H1 (cell line): ENCODE data around the gene STAMBP. TPM values are rescaled to one million over a fixed set of nuclear protein-coding genes. Genes with fewer than 3 reads are reported as not detected.

ENCODE experiments used
- CTCF ChIA-PET: fragments of 300-600 bp; sonication (Branson Sonifier 250); formaldehyde crosslinking; loops from one replicate; lab custom pipeline; 2021; ENCODE audit not compliant: partially characterized antibody; lab: Charles Lee
- POLR2A ChIA-PET: fragments of 300-600 bp; sonication (Branson Sonifier 250); formaldehyde crosslinking; loops from one replicate; lab custom pipeline; 2021; ENCODE audit warnings: inconsistent platforms; ENCODE audit not compliant: partially characterized antibody; lab: Charles Lee
- DNase-seq, 2 experiments: peaks; one replicate each; pipeline versions ENCODE4 v3.0.0 to v3.0.0-alpha.2; 2010 to 2022; ENCODE audit warnings: low spot score in 2 of 2, low read depth in 1 of 2, mixed read lengths in 1 of 2
- FAIRE-seq: peaks from 2 replicates; lab custom pipeline; 2011; peaks lifted over from hg19 to GRCh38; lab: Jason Lieb, UNC
- H2AFZ ChIP-seq: 2 replicates; pipeline ENCODE4 v1.8.1; 2012; ENCODE audit warnings: low read length, inconsistent platforms
- H2AK5ac ChIP-seq: 2 replicates; pipeline ENCODE4 v1.6.1; 2013; ENCODE audit warnings: low read depth, low read length
- H2BK120ac ChIP-seq: replicated peaks from 2 replicates; pipeline ENCODE3; 2013; ENCODE audit warnings: low read depth, low read length, inconsistent platforms
- H2BK12ac ChIP-seq: 2 replicates; pipeline ENCODE4 v1.6.1; 2013; ENCODE audit warnings: low read depth, low read length
- H2BK15ac ChIP-seq: 2 replicates; pipeline ENCODE4 v1.6.1; 2013; ENCODE audit warnings: low read length
- H2BK20ac ChIP-seq: 2 replicates; pipeline ENCODE4 v1.6.1; 2013; ENCODE audit warnings: low read length
- H2BK5ac ChIP-seq: 2 replicates; pipeline ENCODE4 v1.6.1; 2013; ENCODE audit warnings: low read depth, low read length
- H3K14ac ChIP-seq: 2 replicates; pipeline ENCODE4 v1.6.1; 2013; ENCODE audit warnings: inconsistent platforms; ENCODE audit not compliant: insufficient read length
- H3K18ac ChIP-seq: 2 replicates; pipeline ENCODE4 v1.6.1; 2013; ENCODE audit warnings: low read length; ENCODE audit errors: extremely low read depth
- H3K23ac ChIP-seq: 2 replicates; pipeline ENCODE4 v1.6.1; 2013; ENCODE audit warnings: inconsistent platforms; ENCODE audit not compliant: insufficient read length
- H3K23me2 ChIP-seq: 2 replicates; pipeline ENCODE4 v1.6.1; 2013; ENCODE audit warnings: low read depth, low read length
- H3K27ac ChIP-seq: 2 replicates; pipeline ENCODE4 v1.6.1; 2011; ENCODE audit warnings: low read depth, low read length, inconsistent platforms
- H3K27me3 ChIP-seq, 4 experiments: replicated peaks in 1 of 4; 1 replicate in 1 of 4; 2 replicates in 3 of 4; pipeline versions ENCODE4 v1.6.1 to v1.8.1; 2011 to 2013; ENCODE audit warnings: low read length in 3 of 4, mild to moderate bottlenecking in 3 of 4, inconsistent platforms in 2 of 4, mixed read lengths in 2 of 4, moderate library complexity in 1 of 4; ENCODE audit not compliant: control insufficient read depth in 3 of 4, insufficient read depth in 3 of 4; ENCODE audit errors: extremely low read depth in 1 of 4
- H3K36me3 ChIP-seq, 4 experiments: 2 replicates each; pipeline versions ENCODE4 v1.6.1 to v1.8.1; 2011 to 2013; ENCODE audit warnings: mild to moderate bottlenecking in 4 of 4, low read length in 3 of 4, moderate library complexity in 2 of 4, control low read depth in 1 of 4, inconsistent platforms in 1 of 4; ENCODE audit not compliant: insufficient read depth in 4 of 4, control insufficient read depth in 2 of 4
- H3K4ac ChIP-seq: replicated peaks from 2 replicates; pipeline ENCODE3; 2013; ENCODE audit warnings: low read length, low read depth, mixed read lengths, inconsistent platforms; ENCODE audit not compliant: insufficient read length
- H3K4me1 ChIP-seq, 4 experiments: replicated peaks in 1 of 4; 1 replicate in 1 of 4; 2 replicates in 3 of 4; pipeline versions ENCODE4 v1.6.1 to v1.8.1; 2011 to 2013; ENCODE audit warnings: low read length in 3 of 4, inconsistent platforms in 2 of 4, mixed read lengths in 1 of 4; ENCODE audit not compliant: insufficient read depth in 4 of 4, control insufficient read depth in 3 of 4
- H3K4me2 ChIP-seq, 2 experiments: 2 replicates each; pipeline versions ENCODE4 v1.6.1 to v1.8.1; 2011 to 2013; ENCODE audit warnings: low read depth in 2 of 2, low read length in 2 of 2, control low read depth in 1 of 2, inconsistent platforms in 1 of 2, mild to moderate bottlenecking in 1 of 2; ENCODE audit not compliant: insufficient read depth in 1 of 2
- H3K4me3 ChIP-seq, 4 experiments: fragments of 200-600, 300-600 bp in 1 of 4; sonication (generic), shearing (Covaris generic), sonication (Bioruptor Twin) in 1 of 4; 2 replicates each; pipeline versions ENCODE4 v1.5.1 to v1.8.1; 2011 to 2016; ENCODE audit warnings: low read length in 4 of 4, low read depth in 3 of 4, control low read depth in 2 of 4, inconsistent platforms in 2 of 4, mild to moderate bottlenecking in 2 of 4, mixed read lengths in 1 of 4, moderate library complexity in 1 of 4; ENCODE audit not compliant: insufficient read depth in 2 of 4; ENCODE audit errors: extremely low read depth in 1 of 4
- H3K56ac ChIP-seq: replicated peaks from 2 replicates; pipeline ENCODE3; 2013; ENCODE audit warnings: low read depth, mild to moderate bottlenecking, mixed read lengths, low read length, inconsistent platforms; ENCODE audit not compliant: insufficient read length
- H3K79me1 ChIP-seq: 2 replicates; pipeline ENCODE4 v1.6.1; 2013; ENCODE audit warnings: low read depth, low read length, control low read depth
- H3K79me2 ChIP-seq, 2 experiments: 2 replicates each; pipeline versions ENCODE4 v1.6.1 to v1.8.1; 2012 to 2013; ENCODE audit warnings: low read length in 2 of 2, mild to moderate bottlenecking in 2 of 2, inconsistent platforms in 1 of 2; ENCODE audit not compliant: insufficient read depth in 2 of 2, control insufficient read depth in 1 of 2
- H3K9ac ChIP-seq, 4 experiments: replicated peaks in 1 of 4; 1 replicate in 1 of 4; 2 replicates in 3 of 4; pipeline versions ENCODE4 v1.6.1 to v1.8.1; 2011 to 2013; ENCODE audit warnings: low read depth in 3 of 4, low read length in 3 of 4, control low read depth in 2 of 4, mild to moderate bottlenecking in 2 of 4, moderate library complexity in 2 of 4, inconsistent platforms in 1 of 4; ENCODE audit errors: extremely low read depth in 1 of 4
- H3K9me3 ChIP-seq, 2 experiments: 2 replicates each; pipeline versions ENCODE4 v1.6.1 to v1.8.1; 2012 to 2013; ENCODE audit warnings: mild to moderate bottlenecking in 2 of 2, moderate library complexity in 2 of 2, control low read depth in 1 of 2, inconsistent platforms in 1 of 2, low read depth in 1 of 2, low read length in 1 of 2, mixed read lengths in 1 of 2; ENCODE audit not compliant: insufficient read depth in 2 of 2
- H4K20me1 ChIP-seq, 2 experiments: replicated peaks in 1 of 2; 2 replicates each; pipeline versions ENCODE3 to v1.8.1; 2011 to 2013; ENCODE audit warnings: inconsistent platforms in 2 of 2, low read length in 2 of 2, mild to moderate bottlenecking in 1 of 2; ENCODE audit not compliant: insufficient read depth in 2 of 2, control insufficient read depth in 1 of 2
- H4K5ac ChIP-seq: 2 replicates; pipeline ENCODE4 v1.6.1; 2013; ENCODE audit warnings: low read length, low read depth, mixed read lengths, inconsistent platforms; ENCODE audit not compliant: insufficient read length
- H4K8ac ChIP-seq: 2 replicates; pipeline ENCODE4 v1.8.0; 2013; ENCODE audit warnings: mild to moderate bottlenecking, moderate library complexity, low read length, inconsistent platforms; ENCODE audit not compliant: insufficient read depth; ENCODE audit errors: extremely low read depth
- H4K91ac ChIP-seq: replicated peaks from 2 replicates; pipeline ENCODE3; 2013; ENCODE audit warnings: low read length, mixed read lengths, inconsistent platforms; ENCODE audit not compliant: insufficient read length
- ASH2L ChIP-seq: fragments of 200-600, 300-600 bp; sonication (generic); IDR thresholded peaks from one replicate; pipeline ENCODE4 v1.7.1; 2017; ENCODE audit warnings: low read length
- E2F6 ChIP-seq: IDR thresholded peaks from 2 replicates; pipeline ENCODE4 v1.6.1; 2012; ENCODE audit warnings: inconsistent platforms
- EGR1 ChIP-seq: IDR thresholded peaks from 2 replicates; pipeline ENCODE4 v1.6.1; 2011; ENCODE audit warnings: low read depth, low read length, borderline replicate concordance
- EP300 ChIP-seq, 2 experiments: IDR thresholded peaks; 1 replicate in 1 of 2; 2 replicates in 1 of 2; pipeline ENCODE4 v1.6.1; 2011 to 2012; ENCODE audit warnings: low read depth in 2 of 2, low read length in 2 of 2, mild to moderate bottlenecking in 2 of 2, borderline replicate concordance in 1 of 2, inconsistent platforms in 1 of 2, moderate library complexity in 1 of 2
- GABPA ChIP-seq: IDR thresholded peaks from 2 replicates; pipeline ENCODE4 v1.6.1; 2011; ENCODE audit warnings: mild to moderate bottlenecking, low read length, moderate library complexity, borderline replicate concordance; ENCODE audit not compliant: insufficient read depth
- GTF2F1 ChIP-seq: IDR thresholded peaks from 2 replicates; pipeline ENCODE4 v1.6.1; 2012; ENCODE audit warnings: low read depth, low read length, improper control_type of control experiment, borderline replicate concordance
- HDAC2 ChIP-seq, 2 experiments: fragments of 300-600 bp in 1 of 2; sonication (generic) in 1 of 2; IDR thresholded peaks; 2 replicates each; pipeline ENCODE4 v1.6.1; 2011 to 2012; ENCODE audit warnings: low read depth in 2 of 2, low read length in 2 of 2, mild to moderate bottlenecking in 2 of 2, moderate library complexity in 2 of 2, borderline replicate concordance in 1 of 2, inconsistent platforms in 1 of 2
- RAD21 ChIP-seq, 2 experiments: IDR thresholded peaks in 1 of 2; conservative IDR thresholded peaks in 1 of 2; 2 replicates each; pipeline ENCODE4 v1.6.1; 2011; ENCODE audit warnings: low read depth in 2 of 2, low read length in 2 of 2, improper control_type of control experiment in 1 of 2, inconsistent platforms in 1 of 2, mild to moderate bottlenecking in 1 of 2, moderate library complexity in 1 of 2
- SIX5 ChIP-seq: IDR thresholded peaks from 2 replicates; pipeline ENCODE4 v1.6.1; 2011; ENCODE audit warnings: mild to moderate bottlenecking, low read depth, low read length
- SUZ12 ChIP-seq: fragments of 200-600 bp; sonication (generic); IDR thresholded peaks from 2 replicates; pipeline ENCODE4 v1.6.1; 2012; ENCODE audit warnings: mild to moderate bottlenecking, inconsistent platforms, low read length, moderate library complexity, mixed read lengths
- YY1 ChIP-seq: IDR thresholded peaks from 2 replicates; pipeline ENCODE4 v1.6.1; 2011; ENCODE audit warnings: low read depth, mild to moderate bottlenecking, low read length
- WGBS, 2 experiments: shearing (Covaris generic) in 1 of 2; methylation state at CpG; one replicate each; pipeline versions ENCODE4 v1.1.6 to v1.1.7; 2013 to 2015; ENCODE audit warnings: low lambda C conversion rate in 2 of 2, mixed read lengths in 2 of 2, inconsistent platforms in 1 of 2, low coverage in 1 of 2, missing lambda C conversion rate in 1 of 2; ENCODE audit not compliant: insufficient replicate concordance in 2 of 2, insufficient coverage in 1 of 2, insufficient read length in 1 of 2; ENCODE audit errors: extremely low coverage in 1 of 2, missing lambda C conversion rate in 1 of 2; 5-methylcytosine and 5-hydroxymethylcytosine counted together
- polyA plus RNA-seq, 7 experiments: library from polyadenylated mRNA; depleted of rRNA in 3 of 7; stranded (reverse) in 5 of 7; unstranded in 2 of 7; fragments of >200 nt in 5 of 7; fragments of 200-250 nt in 2 of 7; gene quantifications; 1 replicate in 5 of 7; 2 replicates in 1 of 7; 4 replicates in 1 of 7; pipeline versions ENCODE4 v1.2.1 to v1.2.3, GENCODE V29; 2011 to 2013; ENCODE audit warnings: missing spikeins in 2 of 7, mixed read lengths in 2 of 7
- total RNA-seq: library from RNA; stranded (reverse); fragmentation: NEBNext Ultra II Directional; extraction: Animal tissue kit (Norgen Biotek cat#: 25700); gene quantifications from 2 replicates; pipeline ENCODE4 v1.2.1, GENCODE V29; 2021

Gene STAMBP
- total and polyA plus RNA-seq, 2 of the 8 experiments (the other 6 are each of a cell fraction or from before 2014, with no cell fraction given): 35.8 to 49.7 TPM

DNA sequence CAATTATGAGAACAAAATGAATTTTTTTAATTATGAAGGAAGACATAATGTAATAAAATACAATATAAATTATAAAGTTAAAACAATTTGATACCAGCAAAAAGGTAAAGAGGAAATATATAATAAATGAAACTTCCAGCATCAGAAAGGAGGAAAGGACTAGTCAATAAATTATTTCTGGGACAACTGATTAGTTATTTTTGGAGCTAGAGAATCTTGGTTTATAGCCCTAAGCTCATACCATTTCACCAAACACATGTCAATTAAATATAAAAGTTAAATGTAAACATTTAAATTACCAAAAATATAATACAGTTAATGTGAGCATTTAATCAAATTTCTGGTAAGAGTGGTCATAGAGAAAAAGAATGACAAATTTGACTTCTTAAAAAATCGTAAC, 76.2 kb downstream of the STAMBP start:
- H3K14ac ChIP-seq: no peak overlapping the region
- H3K23me2 ChIP-seq: no peaks in the 10 kb centered on the region; the same call in 1 of the 2 replicates
- no peak overlapping the region for H3K56ac ChIP-seq
- H2BK15ac ChIP-seq: no peak overlapping the region
- peaks cover 0 to 5% (median under 1%) of the 10 kb centered on the region in 4 experiments; a peak in 2 of 7 replicates for H3K4me1 ChIP-seq
- ChIA-PET CTCF (interaction anchor here (0.6 kb wide), 1 partner anchor 16 kb away, joined by 3 read pairs; no protein-coding TSS in a partner anchor), POLR2A (no interaction called here)
- H4K8ac ChIP-seq: no peak overlapping the region
- DNase-seq (no peak), FAIRE-seq (no peak)
- no peak overlapping the region for H2AFZ ChIP-seq
- no peak overlapping the region for H3K27ac ChIP-seq
- no peak overlapping the region for H3K9ac ChIP-seq
- H4K20me1 ChIP-seq: no peaks in the 10 kb centered on the region
- H3K18ac ChIP-seq: no peak overlapping the region
- H2BK20ac ChIP-seq: no peak overlapping the region
- H3K4ac ChIP-seq: no peak overlapping the region
- H2BK5ac ChIP-seq: no peak overlapping the region
- no peaks in the 10 kb centered on the region for H3K79me2 ChIP-seq
- H3K79me1 ChIP-seq: no peaks in the 10 kb centered on the region
- no peak overlapping the region for H4K5ac ChIP-seq
- H3K4me2 ChIP-seq: no peak overlapping the region
- no peaks in the 10 kb centered on the region for H3K27me3 ChIP-seq
- no peak overlapping the region for H4K91ac ChIP-seq
- H3K4me3 ChIP-seq: no peak overlapping the region
- H3K9me3 ChIP-seq: no peaks in the 10 kb centered on the region
- no peaks in the 10 kb centered on the region for H3K36me3 ChIP-seq
- H3K23ac ChIP-seq: no peak overlapping the region
- 80% methylated on average over 1 of the region's 1 CpG; no CpG with 5 or more reads in 1 of the 2 experiments for WGBS, 2 experiments
- H2BK120ac ChIP-seq: no peak overlapping the region
- H2AK5ac ChIP-seq: no peak overlapping the region
- no peak overlapping the region for H2BK12ac ChIP-seq
- TF ChIP-seq E2F6 (no peak), YY1 (no peak), GABPA (no peak), RAD21 (IDR thresholded peaks at IDR 0.05 in 1 of 2, conservative IDR thresholded peaks at IDR 0.05 in 1 of 2; ENCODE audit: low read depth in 2 of 2, low read length in 2 of 2) (no peak), GTF2F1 (no peak), EP300 (IDR thresholded peaks at IDR 0.05; ENCODE audit: borderline replicate concordance in 1 of 2, low read depth in 2 of 2, low read length in 2 of 2) (no peak), SUZ12 (no peak), EGR1 (no peak), SIX5 (no peak), HDAC2 (IDR thresholded peaks at IDR 0.05; ENCODE audit: borderline replicate concordance in 1 of 2, low read depth in 2 of 2, low read length in 2 of 2) (no peak), ASH2L (no peak)
